ENCODE data around the gene ACVR1B. TPM values are rescaled to one million over a fixed set of nuclear protein-coding genes. Genes with fewer than 3 reads are reported as not detected.

The ACVR1B gene
- total and polyA plus RNA-seq, 7 donors, result 7.2 to 30.7 (median 9.8) TPM

DNA sequence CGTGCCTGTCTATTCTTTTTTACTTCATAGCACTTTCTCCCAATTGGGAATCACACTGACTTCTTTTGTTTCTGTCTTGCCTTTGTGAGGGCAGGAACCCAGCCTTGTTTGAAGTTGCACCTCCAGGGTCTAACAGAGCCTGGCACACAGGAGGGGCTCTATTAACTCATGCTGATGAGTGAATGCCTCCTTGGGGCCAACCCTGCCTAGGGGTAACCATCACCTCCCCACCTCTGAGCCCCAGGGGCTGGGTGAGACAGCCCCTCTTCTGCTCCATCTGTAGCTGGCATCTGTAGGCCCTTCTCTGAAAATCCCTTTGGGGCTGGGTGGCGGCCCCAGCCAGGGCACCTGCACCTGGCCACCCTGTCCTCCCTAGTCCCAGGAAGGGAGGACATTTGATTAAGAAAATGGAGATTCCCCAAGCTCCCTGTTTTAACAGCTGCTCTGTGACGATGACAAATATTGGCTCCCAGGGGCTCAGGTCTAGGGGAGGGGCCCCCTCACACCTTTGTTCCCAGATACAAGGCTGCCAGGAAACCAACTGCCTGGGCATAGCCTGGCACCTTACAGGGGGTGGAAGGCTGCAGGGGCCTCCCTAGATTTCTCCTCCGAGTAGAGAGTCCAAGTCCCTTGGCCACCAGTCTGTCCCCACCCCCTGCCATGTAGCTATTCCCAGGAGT is 67.1 kb downstream of the ACVR1B start:
- Histone ChIP-seq H3K9me3 (no peaks in the 10 kb centered on the region), H3K4me1 (peaks cover 0 to 9% (median 9%) of the 10 kb centered on the region in 4 donors), H3K27me3 (no peaks in the 10 kb centered on the region), H3K27ac (no peak overlapping the region), H3K36me3 (peaks cover 0 to 9% (median 2%) of the 10 kb centered on the region in 4 donors), H3K4me3 (no peak overlapping the region)
- WGBS, 2 donors, result 69 to 85% methylated on average over 4 of the region's 4 CpGs
- TF ChIP-seq EP300 (IDR thresholded peaks at IDR 0.05) (no peak), POLR2AphosphoS5 (IDR thresholded peaks at IDR 0.05) (peak in 1 of 4 donors; percentile 2), POLR2A (IDR thresholded peaks at IDR 0.05) (no peak)
- TF ChIP-seq, protein P1, sequence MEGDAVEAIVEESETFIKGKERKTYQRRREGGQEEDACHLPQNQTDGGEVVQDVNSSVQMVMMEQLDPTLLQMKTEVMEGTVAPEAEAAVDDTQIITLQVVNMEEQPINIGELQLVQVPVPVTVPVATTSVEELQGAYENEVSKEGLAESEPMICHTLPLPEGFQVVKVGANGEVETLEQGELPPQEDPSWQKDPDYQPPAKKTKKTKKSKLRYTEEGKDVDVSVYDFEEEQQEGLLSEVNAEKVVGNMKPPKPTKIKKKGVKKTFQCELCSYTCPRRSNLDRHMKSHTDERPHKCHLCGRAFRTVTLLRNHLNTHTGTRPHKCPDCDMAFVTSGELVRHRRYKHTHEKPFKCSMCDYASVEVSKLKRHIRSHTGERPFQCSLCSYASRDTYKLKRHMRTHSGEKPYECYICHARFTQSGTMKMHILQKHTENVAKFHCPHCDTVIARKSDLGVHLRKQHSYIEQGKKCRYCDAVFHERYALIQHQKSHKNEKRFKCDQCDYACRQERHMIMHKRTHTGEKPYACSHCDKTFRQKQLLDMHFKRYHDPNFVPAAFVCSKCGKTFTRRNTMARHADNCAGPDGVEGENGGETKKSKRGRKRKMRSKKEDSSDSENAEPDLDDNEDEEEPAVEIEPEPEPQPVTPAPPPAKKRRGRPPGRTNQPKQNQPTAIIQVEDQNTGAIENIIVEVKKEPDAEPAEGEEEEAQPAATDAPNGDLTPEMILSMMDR (IDR thresholded peaks at IDR 0.05), result no peak
- intact Hi-C loops (cut with DNase I), result no loop called here
- DNase-seq, result no peak

DNA sequence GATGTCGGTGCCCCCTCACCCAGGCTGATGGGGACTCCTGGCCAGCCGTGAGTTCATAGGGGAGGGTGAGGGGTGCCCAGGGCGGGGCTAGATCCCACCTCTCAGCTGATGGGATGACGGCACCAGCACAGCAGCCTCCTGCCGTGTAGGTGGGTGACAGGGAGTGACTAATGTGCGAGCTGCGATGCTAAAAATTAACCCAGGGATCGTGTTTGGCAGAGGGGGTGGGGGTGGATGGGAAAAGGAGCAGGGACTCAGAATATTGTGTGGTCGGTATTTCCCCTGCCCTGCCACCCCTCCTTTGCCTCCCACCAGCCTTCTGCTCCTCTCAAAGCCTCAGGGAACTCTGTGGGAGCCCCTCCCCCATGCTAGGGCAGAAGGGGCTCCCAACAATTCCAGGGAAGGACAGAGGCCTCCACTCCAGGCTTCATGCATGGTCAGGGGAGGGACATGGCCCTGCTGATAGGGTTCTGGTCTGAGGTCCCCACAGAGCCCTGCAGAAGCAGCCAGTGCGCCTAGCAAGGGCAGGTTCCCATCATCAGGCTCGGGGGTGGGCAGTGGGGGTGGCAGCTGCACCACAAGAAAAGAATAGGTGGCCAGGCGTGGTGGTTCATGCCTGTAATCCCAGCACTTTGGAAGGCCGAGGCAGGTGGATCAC is 67.7 kb downstream of the ACVR1B start:
- Histone ChIP-seq H3K9me3 (no peaks in the 10 kb centered on the region), H3K4me3 (no peak overlapping the region), H3K36me3 (peaks cover 0 to 4% (median 1%) of the 10 kb centered on the region in 4 donors), H3K27me3 (no peaks in the 10 kb centered on the region), H3K4me1 (peaks cover 0 to 16% (median 15%) of the 10 kb centered on the region in 4 donors), H3K27ac (no peak overlapping the region)
- DNase-seq, result peak; percentile 63
- 46 to 74% methylated on average over 13 of the region's 13 CpGs for WGBS, 2 donors
- no peak for TF ChIP-seq POLR2AphosphoS5 (IDR thresholded peaks at IDR 0.05)
- TF ChIP-seq, protein P1 (IDR thresholded peaks at IDR 0.05), result no peak
- TF ChIP-seq POLR2A (IDR thresholded peaks at IDR 0.05), result no peak
- TF ChIP-seq EP300 (IDR thresholded peaks at IDR 0.05), result no peak
- intact Hi-C loops (cut with DNase I), result no loop called here

DNA sequence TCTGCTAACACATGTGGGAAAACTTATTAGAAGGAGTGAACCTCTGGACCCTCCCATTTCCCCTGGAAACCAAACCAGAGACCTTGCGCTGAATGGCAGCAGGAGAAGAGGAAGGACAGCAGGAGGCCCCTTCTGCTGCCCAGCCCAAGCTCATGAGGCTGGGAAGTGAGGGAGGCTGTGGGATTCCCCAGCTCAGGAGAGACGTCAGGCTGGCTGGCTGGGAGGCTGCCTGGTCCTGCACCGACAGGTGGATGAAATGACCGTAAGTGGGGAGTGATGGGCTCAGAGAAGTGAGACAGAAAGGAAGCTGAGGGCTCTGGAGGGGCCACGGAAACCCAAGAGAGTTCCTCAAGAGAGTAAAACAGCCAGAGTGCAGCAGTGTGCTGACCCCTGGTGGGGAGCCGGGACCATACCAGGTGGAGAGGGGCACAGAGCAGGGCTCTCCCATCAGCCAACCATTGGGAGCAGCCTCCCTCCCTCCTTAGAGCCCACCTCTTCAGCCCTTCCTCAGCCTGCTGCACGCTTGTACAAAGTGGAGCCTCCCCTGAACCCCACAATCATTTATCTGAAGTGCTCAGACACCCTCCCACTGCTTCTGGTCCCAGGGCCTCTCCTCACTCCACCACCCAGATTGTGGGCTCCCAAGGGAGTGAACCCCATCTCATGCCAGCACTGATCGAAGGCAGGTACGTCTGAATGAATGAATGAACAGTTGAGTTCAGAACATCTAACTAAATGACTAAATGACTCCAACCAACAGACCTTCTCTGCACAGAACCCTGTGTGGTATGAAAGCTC is 69.2 kb downstream of the ACVR1B start:
- Histone ChIP-seq H3K27me3 (no peaks in the 10 kb centered on the region), H3K9me3 (no peaks in the 10 kb centered on the region), H3K27ac (no peak overlapping the region), H3K4me1 (peaks cover 0 to 31% (median 28%) of the 10 kb centered on the region in 4 donors), H3K36me3 (no peaks in the 10 kb centered on the region), H3K4me3 (no peak overlapping the region)
- TF ChIP-seq, protein P1 (IDR thresholded peaks at IDR 0.05), result peak; percentile 5 to 37 (median 32)
- TF ChIP-seq POLR2AphosphoS5 (IDR thresholded peaks at IDR 0.05), result no peak
- peak; percentile 78 for DNase-seq
- WGBS, 2 donors, result 29% methylated on average over 9 of the region's 9 CpGs
- intact Hi-C loops (cut with DNase I), result loop anchor here (10.0 kb wide), 1 partner anchor 254 kb away; the partner anchor contains the start of gene KRT86

DNA sequence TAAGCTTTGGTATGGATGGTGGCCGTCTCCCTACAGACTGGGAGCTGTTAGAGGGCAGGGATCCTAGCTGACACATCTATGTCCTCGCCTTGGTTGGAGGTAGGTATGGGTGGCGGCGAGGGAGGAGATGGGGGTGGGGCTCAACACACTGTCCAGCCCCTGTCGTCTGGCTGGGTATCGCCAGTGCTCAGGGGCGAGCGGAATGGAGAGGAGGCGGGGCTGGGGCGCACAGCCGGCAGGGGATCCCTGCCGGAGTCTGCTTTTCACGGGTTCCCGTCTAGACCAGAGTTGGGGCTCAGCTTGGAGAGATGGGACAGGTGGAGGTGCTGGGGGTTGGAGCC is 71.3 kb downstream of the ACVR1B start:
- DNase-seq, result peak; percentile 70
- Histone ChIP-seq H3K36me3 (no peaks in the 10 kb centered on the region), H3K4me3 (peak overlapping the region; percentile 40 to 61 (median 54)), H3K9me3 (no peaks in the 10 kb centered on the region), H3K27ac (peak overlapping the region in 2 of 4 donors; percentile 41 to 90), H3K27me3 (no peaks in the 10 kb centered on the region), H3K4me1 (peaks cover 0 to 49% (median 47%) of the 10 kb centered on the region in 4 donors)
- intact Hi-C loops (cut with DNase I), result loop anchor here (1.0 to 10.0 kb wide), 3 partner anchors 19 to 252 kb away; partner anchors contain the start of gene KRT86
- TF ChIP-seq, protein P1 (IDR thresholded peaks at IDR 0.05), result peak in 1 of 4 experiments; percentile 11
- TF ChIP-seq POLR2A (IDR thresholded peaks at IDR 0.05) (no peak), POLR2AphosphoS5 (IDR thresholded peaks at IDR 0.05) (no peak)
- WGBS, 2 donors, result 5 to 13% methylated on average over 14 of the region's 14 CpGs
